Measurements from ENCODE around the gene RTN4.

GRCh38 chr2:55038428-55038827 is 11.8 kb downstream of the RTN4 start:
- no peak for TF ChIP-seq POLR2A (IDR thresholded peaks at IDR 0.05)
- TF ChIP-seq CTCF (IDR thresholded peaks at IDR 0.05) = no peak

Data from heart left ventricle (tissue), 13 donors.